CD4-positive, alpha-beta T cell treated with Interleukin-6 at 100 ng/mL for 8 hours (primary cell): ENCODE measurements around the gene FARS2.
"Not testable (repeated sequence)": the region's sequence is repeated elsewhere in the genome, so short reads cannot be mapped to it uniquely, and the experiment has no call there.

ENCODE experiments used
- DNase-seq: peaks from one replicate; pipeline ENCODE4 v3.0.0-alpha.2; 2020; ENCODE audit warnings: mixed read lengths, low spot score

FARS2 gene

DNA sequence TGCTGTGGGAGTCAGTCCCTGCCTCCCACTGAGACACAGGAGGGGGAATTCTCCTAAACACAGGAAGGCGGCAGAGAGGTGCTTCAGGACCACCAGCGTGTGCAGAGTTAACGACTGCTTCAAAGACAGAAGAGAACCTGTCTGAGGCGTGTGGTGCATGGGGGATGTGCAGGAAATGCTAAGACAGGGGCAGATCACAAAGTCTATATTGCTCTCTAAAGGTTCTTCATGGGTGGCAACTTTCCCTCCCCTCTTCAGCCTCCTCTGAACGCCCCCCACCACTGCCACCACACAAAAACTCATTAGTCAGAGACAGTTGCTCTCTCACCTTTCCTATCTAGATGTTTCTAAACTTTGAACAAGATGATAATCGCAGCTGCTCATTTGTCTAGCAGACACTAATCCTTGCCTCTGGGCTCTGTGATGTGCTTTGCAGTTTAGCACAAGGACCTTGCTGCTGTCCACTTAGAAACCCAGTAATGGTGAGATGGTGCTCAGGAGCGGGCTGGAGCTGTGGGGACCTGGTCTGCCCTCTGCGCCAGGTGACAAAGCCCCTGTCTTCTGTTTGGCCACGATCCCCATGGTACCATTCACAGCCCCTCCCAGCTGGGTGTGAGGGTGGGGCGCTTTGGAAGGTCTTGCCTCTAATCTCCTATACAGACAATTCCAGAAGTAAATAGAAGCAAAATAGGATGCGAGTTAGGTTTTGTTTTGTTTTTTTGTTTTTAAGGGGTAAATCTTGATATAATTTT, 525.8 kb downstream of the FARS2 start:
- no peak for DNase-seq

DNA sequence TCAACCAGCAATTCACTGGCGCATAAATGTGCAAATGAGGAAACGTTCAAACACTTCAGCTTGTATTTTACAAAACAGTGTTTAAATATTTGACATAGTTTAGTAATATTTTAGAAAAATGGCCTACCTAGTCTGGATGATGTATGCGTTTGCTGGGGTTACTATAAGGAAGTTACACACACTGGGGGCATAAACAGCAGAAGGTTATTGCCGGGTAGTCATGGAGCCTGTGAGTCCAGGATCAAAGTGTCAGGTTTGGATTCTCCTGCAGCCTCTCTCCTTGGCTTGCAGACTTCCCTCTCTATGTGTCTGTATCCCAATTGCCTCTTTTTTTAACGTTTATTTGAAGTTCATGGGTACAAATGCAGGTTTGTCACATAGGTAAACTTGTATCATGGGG, 528.1 kb downstream of the FARS2 start:
- DNase-seq, result not testable (repeated sequence)

DNA sequence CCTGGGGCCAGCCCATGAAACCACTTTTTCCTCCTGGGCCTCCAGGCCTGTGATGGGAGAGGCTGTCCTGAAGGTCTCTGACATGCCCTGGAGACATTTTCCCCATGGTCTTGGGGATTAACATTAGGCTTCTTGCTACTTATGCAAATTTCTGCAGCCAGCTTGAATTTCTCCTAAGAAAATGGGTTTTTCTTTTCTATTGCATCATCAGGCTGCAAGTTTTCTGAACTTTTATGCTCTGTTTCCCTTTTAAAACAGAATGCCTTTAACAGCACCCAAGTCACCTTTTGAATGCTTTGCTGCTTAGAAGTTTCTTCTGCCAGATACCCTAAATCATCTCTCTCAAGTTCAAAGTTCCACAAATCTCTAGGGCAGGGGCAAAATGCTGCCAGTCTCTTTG, 535.2 kb downstream of the FARS2 start:
- DNase-seq, result not testable (repeated sequence)

DNA sequence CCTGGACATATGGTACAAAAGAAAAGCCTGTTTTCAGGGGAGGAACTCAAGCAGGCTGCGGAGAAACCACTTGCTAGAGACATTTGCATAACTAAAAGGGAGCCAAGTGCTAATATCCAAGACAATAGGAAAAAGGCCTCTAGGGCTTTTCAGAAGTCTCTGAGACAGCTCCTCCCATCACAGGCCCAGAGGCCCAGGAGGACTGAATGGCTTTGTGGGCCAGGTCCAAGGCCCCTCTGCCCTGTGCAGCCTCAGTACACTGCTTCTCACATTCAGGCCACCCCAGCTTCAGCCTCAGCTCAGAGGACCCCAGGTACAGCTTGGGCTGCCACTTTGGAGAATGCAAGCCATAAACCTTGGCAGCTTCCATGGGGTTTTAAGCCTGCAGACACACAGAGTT, 545.1 kb downstream of the FARS2 start:
- not testable (repeated sequence) for DNase-seq

DNA sequence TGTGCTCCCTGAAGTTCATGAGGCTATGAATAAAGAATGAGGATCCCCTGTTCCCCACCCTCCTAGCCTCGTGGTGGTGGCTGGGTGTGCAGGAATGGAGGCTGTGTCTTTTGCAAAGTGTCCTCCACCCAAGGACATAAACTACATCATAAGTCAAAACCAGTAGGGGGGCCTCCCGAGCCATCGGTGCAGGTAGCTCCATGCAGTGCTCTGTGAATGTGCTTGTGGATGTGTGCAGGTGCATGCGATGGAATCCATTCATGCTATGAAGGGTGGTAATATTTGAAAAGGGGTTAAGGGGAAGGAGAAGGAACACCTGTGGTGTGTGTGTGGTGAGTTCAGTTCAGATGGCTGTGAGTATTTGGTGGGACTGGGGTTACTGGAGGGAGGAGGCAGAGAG, 548.1 kb downstream of the FARS2 start:
- DNase-seq, result peak; percentile 26

DNA sequence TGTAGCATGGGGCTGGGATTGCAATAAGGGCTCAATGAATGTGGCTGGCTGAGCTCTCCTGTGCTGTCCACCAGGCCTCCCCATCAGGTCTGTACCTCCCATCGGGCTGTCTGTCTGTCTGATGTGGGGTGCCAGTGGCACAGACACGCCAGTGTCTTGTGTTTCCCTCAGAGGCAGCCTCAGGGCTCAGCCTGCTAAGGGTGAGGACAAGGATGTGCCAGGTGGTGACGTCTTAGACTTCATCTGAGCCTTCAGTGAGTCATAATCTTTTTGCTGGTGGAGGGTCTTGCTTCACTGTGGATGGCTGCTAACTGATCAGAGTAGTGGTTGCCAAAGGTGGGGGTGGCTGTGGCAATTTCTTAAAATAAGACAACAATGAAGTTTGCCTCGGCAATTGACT, 550.7 kb downstream of the FARS2 start:
- DNase-seq, result no peak

DNA sequence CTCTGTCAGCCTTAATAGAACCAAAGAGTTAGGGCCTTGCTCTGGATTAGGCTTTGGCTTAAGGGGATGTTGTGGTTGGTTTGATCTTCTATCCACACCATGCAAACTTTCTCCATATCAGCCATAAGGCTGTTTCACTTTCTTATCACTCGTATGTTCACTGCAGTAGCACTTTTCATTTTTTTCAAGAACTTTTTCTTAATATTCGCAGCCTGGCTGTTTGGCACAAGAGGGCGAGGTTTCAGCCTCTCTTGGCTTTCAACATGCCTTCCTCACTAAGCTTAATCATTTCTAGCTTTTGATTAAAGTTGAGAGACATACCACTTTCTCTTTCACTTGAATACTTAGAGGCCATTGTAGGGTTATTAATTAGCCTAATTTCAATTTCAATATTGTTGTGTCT, 552.3 kb downstream of the FARS2 start:
- no peak for DNase-seq

DNA sequence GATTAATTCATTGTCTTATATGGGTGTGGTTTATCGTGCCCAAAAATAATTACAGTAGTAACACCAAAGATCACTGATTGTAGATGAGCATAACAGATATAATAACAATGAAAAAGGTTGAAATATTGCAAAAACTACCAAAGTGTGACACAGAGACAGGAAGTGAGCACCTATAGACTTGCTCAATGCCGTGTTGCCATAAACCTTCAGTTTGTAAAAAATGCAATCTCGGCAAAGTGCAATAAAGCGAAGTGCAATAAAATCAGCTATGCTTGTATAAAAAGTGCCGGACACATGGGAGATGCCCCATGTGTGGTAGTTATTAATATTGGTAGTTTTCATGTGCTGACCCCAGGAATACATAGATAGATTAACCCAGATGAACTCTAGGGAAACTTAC, 552.8 kb downstream of the FARS2 start:
- DNase-seq, result no peak

DNA sequence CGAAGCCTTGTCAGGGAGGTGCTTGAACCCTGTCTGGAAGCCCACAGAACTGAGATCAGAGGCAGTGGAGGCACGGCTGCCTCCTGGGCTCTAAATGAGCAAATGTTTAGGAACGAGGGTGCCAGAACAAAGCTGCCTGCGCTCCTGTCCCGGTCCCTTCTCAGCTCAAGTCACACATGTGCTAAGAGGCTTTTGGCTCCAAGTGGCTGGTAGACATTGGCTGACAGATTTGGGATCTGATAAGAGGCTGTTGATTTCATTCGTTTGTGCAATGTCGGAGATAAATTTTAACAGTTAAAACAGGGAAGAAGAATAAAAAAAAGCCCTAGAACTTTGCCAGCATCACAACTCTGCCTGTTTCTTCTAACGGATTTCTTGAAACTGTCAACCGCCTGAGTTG, 553.6 kb downstream of the FARS2 start:
- DNase-seq, result no peak

DNA sequence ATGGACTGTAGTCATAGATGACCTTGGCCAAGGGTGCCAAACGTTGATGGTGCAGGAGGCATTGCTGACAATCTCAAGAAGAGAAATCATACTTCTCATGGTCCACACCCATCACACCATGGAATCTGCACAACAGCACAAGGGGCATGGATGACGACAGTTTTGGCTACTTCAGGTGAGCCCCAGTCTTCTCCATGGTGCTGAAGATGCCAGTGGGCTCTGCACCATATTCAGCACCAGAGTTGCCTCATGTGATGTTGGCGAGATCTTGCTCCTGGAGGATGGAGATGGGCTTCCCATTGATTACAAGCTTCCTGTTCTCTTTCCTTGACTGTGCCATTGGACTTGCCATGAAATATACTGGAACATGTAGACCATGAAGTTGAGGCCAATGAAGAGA, 556.6 kb downstream of the FARS2 start:
- DNase-seq, result no peak

DNA sequence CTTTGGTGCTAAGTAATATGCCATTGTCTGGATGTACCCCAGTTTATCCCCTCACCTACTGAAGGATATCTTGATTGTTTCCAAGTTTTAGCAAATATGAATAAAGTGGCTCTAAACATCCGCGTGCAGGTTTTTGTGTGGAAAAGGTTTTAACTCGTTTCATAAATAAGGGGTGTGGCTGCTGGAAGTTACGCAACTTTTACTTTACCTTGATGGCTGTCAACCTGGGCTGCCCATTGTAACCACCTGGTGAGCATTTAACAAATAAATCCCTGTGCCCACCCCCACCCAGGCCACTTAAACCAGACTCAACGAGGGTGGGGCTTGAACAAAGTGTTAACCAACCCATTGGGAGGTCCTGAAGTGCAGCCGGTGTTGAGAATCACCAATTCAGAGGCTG, 557.6 kb downstream of the FARS2 start:
- DNase-seq, result no peak
